Measurements from ENCODE around the gene OBSCN. TPM values are rescaled to one million over a fixed set of nuclear protein-coding genes. Genes with fewer than 3 reads are reported as not detected.

The OBSCN gene
- total RNA-seq, 2 experiments from 2014 or later: 29.5 to 45.2 TPM

GRCh38 chr1:228362141-228362883 is 154.5 kb downstream of the OBSCN start:
- no peak overlapping the region for H3K4me2 ChIP-seq (ENCODE audit: low read length)
- no peaks in the 10 kb centered on the region for H3K36me3 ChIP-seq (ENCODE audit: insufficient read depth, low read length)
- intact Hi-C loops (cut with micrococcal nuclease; ENCODE audit: unreplicated experiment): no loop called here
- POLR2A ChIA-PET: interaction anchor here (0.6 kb wide), 1 partner anchor 151 kb away, joined by 4 read pairs; no protein-coding TSS in a partner anchor
- TF ChIP-seq CTCF (conservative IDR thresholded peaks at IDR 0.05; ENCODE audit: low read length): no peak
- no peak for TF ChIP-seq EZH2phosphoT487 (IDR thresholded peaks at IDR 0.05; ENCODE audit: borderline replicate concordance, low read depth, low read length)
- H3K27ac ChIP-seq (ENCODE audit: low read depth, low read length, poor library complexity, severe bottlenecking): no peak overlapping the region
- CTCF ChIA-PET (ENCODE audit: unreplicated experiment): no interaction called here
- no peaks in the 10 kb centered on the region for H3K9me2 ChIP-seq (ENCODE audit: insufficient read depth, low read length)
- no peak for DNase-seq (ENCODE audit: low spot score)
- H3K4me3 ChIP-seq (ENCODE audit: low read depth, low read length, poor library complexity, severe bottlenecking): no peak overlapping the region
- no peaks in the 10 kb centered on the region for H4K20me1 ChIP-seq (ENCODE audit: insufficient read depth, low read length)
- H3K4me1 ChIP-seq (ENCODE audit: insufficient read depth, low read length, poor library complexity, severe bottlenecking): no peaks in the 10 kb centered on the region
- H3K79me2 ChIP-seq (ENCODE audit: insufficient read depth, low read depth, low read length): no peaks in the 10 kb centered on the region
- H2AFZ ChIP-seq (ENCODE audit: low read length): no peak overlapping the region
- no TSS peak for BruUV-seq (replicated peaks)
- no peaks in the 10 kb centered on the region for H3K9me3 ChIP-seq (ENCODE audit: low read length)

- POLR2A ChIA-PET: no interaction called here
- H3K27ac ChIP-seq (ENCODE audit: low read depth, low read length, poor library complexity, severe bottlenecking): no peak overlapping the region
- H3K4me3 ChIP-seq (ENCODE audit: low read depth, low read length, poor library complexity, severe bottlenecking): no peak overlapping the region
- H3K79me2 ChIP-seq (ENCODE audit: insufficient read depth, low read depth, low read length): no peaks in the 10 kb centered on the region
- no peaks in the 10 kb centered on the region for H3K9me2 ChIP-seq (ENCODE audit: insufficient read depth, low read length)
- no peaks in the 10 kb centered on the region for H3K9me3 ChIP-seq (ENCODE audit: low read length)
- no peak overlapping the region for H2AFZ ChIP-seq (ENCODE audit: low read length)
- H3K4me2 ChIP-seq (ENCODE audit: low read length): no peak overlapping the region
- H4K20me1 ChIP-seq (ENCODE audit: insufficient read depth, low read length): no peaks in the 10 kb centered on the region
- intact Hi-C loops (cut with micrococcal nuclease; ENCODE audit: unreplicated experiment): no loop called here
- no peak for DNase-seq (ENCODE audit: low spot score)
- BruUV-seq (replicated peaks): no TSS peak
- no peaks in the 10 kb centered on the region for H3K36me3 ChIP-seq (ENCODE audit: insufficient read depth, low read length)
- no peak for TF ChIP-seq EZH2phosphoT487 (IDR thresholded peaks at IDR 0.05; ENCODE audit: borderline replicate concordance, low read depth, low read length)
- no peak for TF ChIP-seq CTCF (conservative IDR thresholded peaks at IDR 0.05; ENCODE audit: low read length)
- peaks cover 4% of the 10 kb centered on the region for H3K4me1 ChIP-seq (ENCODE audit: insufficient read depth, low read length, poor library complexity, severe bottlenecking)
- CTCF ChIA-PET (ENCODE audit: unreplicated experiment): no interaction called here
Observed at GRCh38 chr1:228362884-228363450, 155.1 kb downstream of the OBSCN start.

- H3K4me3 ChIP-seq (ENCODE audit: low read depth, low read length, poor library complexity, severe bottlenecking): no peak overlapping the region
- no peaks in the 10 kb centered on the region for H3K9me2 ChIP-seq (ENCODE audit: insufficient read depth, low read length)
- no peak overlapping the region for H3K27ac ChIP-seq (ENCODE audit: low read depth, low read length, poor library complexity, severe bottlenecking)
- H3K4me2 ChIP-seq (ENCODE audit: low read length): no peak overlapping the region
- no peak for TF ChIP-seq EZH2phosphoT487 (IDR thresholded peaks at IDR 0.05; ENCODE audit: borderline replicate concordance, low read depth, low read length)
- no peak for TF ChIP-seq CTCF (conservative IDR thresholded peaks at IDR 0.05; ENCODE audit: low read length)
- H2AFZ ChIP-seq (ENCODE audit: low read length): no peak overlapping the region
- H4K20me1 ChIP-seq (ENCODE audit: insufficient read depth, low read length): no peaks in the 10 kb centered on the region
- no peaks in the 10 kb centered on the region for H3K79me2 ChIP-seq (ENCODE audit: insufficient read depth, low read depth, low read length)
- intact Hi-C loops (cut with micrococcal nuclease; ENCODE audit: unreplicated experiment): no loop called here
- POLR2A ChIA-PET: interaction anchor here (0.7 kb wide), 1 partner anchor 175 kb away, joined by 4 read pairs; no protein-coding TSS in a partner anchor
- H3K4me1 ChIP-seq (ENCODE audit: insufficient read depth, low read length, poor library complexity, severe bottlenecking): peaks cover 8% of the 10 kb centered on the region
- CTCF ChIA-PET (ENCODE audit: unreplicated experiment): no interaction called here
- no TSS peak for BruUV-seq (replicated peaks)
- H3K36me3 ChIP-seq (ENCODE audit: insufficient read depth, low read length): no peaks in the 10 kb centered on the region
- DNase-seq (ENCODE audit: low spot score): no peak
- no peaks in the 10 kb centered on the region for H3K9me3 ChIP-seq (ENCODE audit: low read length)
Observed at GRCh38 chr1:228363686-228364067, 155.8 kb downstream of the OBSCN start.

All from OCI-LY7 (cell line).